ENCODE measurements around the gene CFAP52. TPM values are rescaled to one million over a fixed set of nuclear protein-coding genes. Genes with fewer than 3 reads are reported as not detected.
"Not testable (repeated sequence)": the region's sequence is repeated elsewhere in the genome, so short reads cannot be mapped to it uniquely, and the experiment has no call there.

CFAP52 gene
- total RNA-seq, 1 donor from 2014 or later, result not detected

- DNase-seq, result no peak
These were observed 5.2 kb upstream of the CFAP52 start for GRCh38 chr17:9571201-9571600.

- peak; percentile 93 for DNase-seq
These were observed 901 bp upstream of the CFAP52 start, which contains the start of gene STX8 for GRCh38 chr17:9575381-9576101. TSS of gene STX8 (minus strand) at chr17:9575820. CDS start at chr17:9575808, 12 bp downstream.

GRCh38 chr17:9577373-9577709, 899 bp downstream of the CFAP52 start:
- no peak for DNase-seq

- DNase-seq, result no peak
These were observed 11.7 kb downstream of the CFAP52 start for GRCh38 chr17:9587969-9588656.

- no peak for DNase-seq
These were observed 17.6 kb downstream of the CFAP52 start for GRCh38 chr17:9594065-9594464.

- not testable (repeated sequence) for DNase-seq
These were observed 21.2 kb downstream of the CFAP52 start for GRCh38 chr17:9597638-9598037.

- no peak for DNase-seq
These were observed 22.2 kb downstream of the CFAP52 start for GRCh38 chr17:9598661-9599060.

- DNase-seq, result not testable (repeated sequence)
These were observed 28.1 kb downstream of the CFAP52 start for GRCh38 chr17:9604583-9604982.

GRCh38 chr17:9606453-9606852, 30.0 kb downstream of the CFAP52 start:
- DNase-seq, result no peak

GRCh38 chr17:9607058-9607457, 30.6 kb downstream of the CFAP52 start:
- not testable (repeated sequence) for DNase-seq

GRCh38 chr17:9611557-9611956, 35.1 kb downstream of the CFAP52 start:
- no peak for DNase-seq

GRCh38 chr17:9612006-9612405, 35.6 kb downstream of the CFAP52 start:
- DNase-seq, result no peak

GRCh38 chr17:9615486-9615885, 39.0 kb downstream of the CFAP52 start:
- no peak for DNase-seq

GRCh38 chr17:9622961-9623360, 46.5 kb downstream of the CFAP52 start:
- no peak for DNase-seq

- DNase-seq, result no peak
These were observed 52.1 kb downstream of the CFAP52 start for GRCh38 chr17:9628509-9628908.

- no peak for DNase-seq
These were observed 56.3 kb downstream of the CFAP52 start for GRCh38 chr17:9632741-9633140.

- DNase-seq, result no peak
These were observed 58.9 kb downstream of the CFAP52 start for GRCh38 chr17:9635340-9635739.

GRCh38 chr17:9636501-9636900, 60.1 kb downstream of the CFAP52 start:
- no peak for DNase-seq

GRCh38 chr17:9640388-9640787, 63.9 kb downstream of the CFAP52 start:
- not testable (repeated sequence) for DNase-seq

GRCh38 chr17:9643611-9644010, 67.2 kb downstream of the CFAP52 start:
- no peak for DNase-seq

GRCh38 chr17:9644910-9645751, 68.7 kb downstream of the CFAP52 start, which contains the start of gene USP43:
TSS of gene USP43 (plus strand) at chr17:9645517. CDS start at chr17:9645633, 116 bp downstream.
- DNase-seq, result no peak

- peak; percentile 24 for DNase-seq
These were observed 69.6 kb downstream of the CFAP52 start for GRCh38 chr17:9645851-9646545.

GRCh38 chr17:9646546-9646885, 70.1 kb downstream of the CFAP52 start:
- no peak for DNase-seq

Measured in dermis blood vessel endothelial cell (primary cell).